Spleen (tissue), 7 donors: Measurements from ENCODE around the gene TBC1D25.

Source experiments
- POLR2A ChIP-seq, 3 donors: fragments of 450-650 bp; IDR thresholded peaks; one replicate each; pipeline ENCODE4 v1.5.1; 2017; ENCODE audit warnings: antibody characterized with exemption in 3 of 3, mild to moderate bottlenecking in 1 of 3
- POLR2AphosphoS5 ChIP-seq, 3 donors: sonication (generic); formaldehyde crosslinking; IDR thresholded peaks; one replicate each; pipeline ENCODE4 v1.5.1; 2017; ENCODE audit warnings: antibody characterized with exemption in 3 of 3
- TF ChIP-seq, protein P1 (sequence below), 11 experiments: fragments of 200-600 bp in 7 of 11; fragments of 450-650 bp in 4 of 11; sonication (generic) in 4 of 11; IDR thresholded peaks in 8 of 11; conservative IDR thresholded peaks in 3 of 11; 1 replicate in 7 of 11; 2 replicates in 4 of 11; pipeline versions ENCODE4 v1.4.0 to v1.8.0; 2016 to 2021; ENCODE audit warnings: antibody characterized with exemption in 11 of 11, inconsistent platforms in 4 of 11, mild to moderate bottlenecking in 1 of 11
- donor health status: DM: no; HTN: no; CAD: no; lungs with moderate emphysema.
- donor health status: DM: no; HTN: no; CAD: no.
- donor health status: DM: no; HTN: no; CAD: no.

- TF ChIP-seq, protein P1, sequence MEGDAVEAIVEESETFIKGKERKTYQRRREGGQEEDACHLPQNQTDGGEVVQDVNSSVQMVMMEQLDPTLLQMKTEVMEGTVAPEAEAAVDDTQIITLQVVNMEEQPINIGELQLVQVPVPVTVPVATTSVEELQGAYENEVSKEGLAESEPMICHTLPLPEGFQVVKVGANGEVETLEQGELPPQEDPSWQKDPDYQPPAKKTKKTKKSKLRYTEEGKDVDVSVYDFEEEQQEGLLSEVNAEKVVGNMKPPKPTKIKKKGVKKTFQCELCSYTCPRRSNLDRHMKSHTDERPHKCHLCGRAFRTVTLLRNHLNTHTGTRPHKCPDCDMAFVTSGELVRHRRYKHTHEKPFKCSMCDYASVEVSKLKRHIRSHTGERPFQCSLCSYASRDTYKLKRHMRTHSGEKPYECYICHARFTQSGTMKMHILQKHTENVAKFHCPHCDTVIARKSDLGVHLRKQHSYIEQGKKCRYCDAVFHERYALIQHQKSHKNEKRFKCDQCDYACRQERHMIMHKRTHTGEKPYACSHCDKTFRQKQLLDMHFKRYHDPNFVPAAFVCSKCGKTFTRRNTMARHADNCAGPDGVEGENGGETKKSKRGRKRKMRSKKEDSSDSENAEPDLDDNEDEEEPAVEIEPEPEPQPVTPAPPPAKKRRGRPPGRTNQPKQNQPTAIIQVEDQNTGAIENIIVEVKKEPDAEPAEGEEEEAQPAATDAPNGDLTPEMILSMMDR (IDR thresholded peaks at IDR 0.05 in 8 of 11, conservative IDR thresholded peaks at IDR 0.05 in 3 of 11): no peak
- TF ChIP-seq POLR2AphosphoS5 (IDR thresholded peaks at IDR 0.05) (no peak), POLR2A (IDR thresholded peaks at IDR 0.05) (no peak)
Observed at GRCh38 chrX:48511560-48511959, 28.0 kb upstream of the TBC1D25 start.
